SU-DHL-6 (cell line): ENCODE data around the gene NEGR1.

ENCODE experiments used
- H2AFZ ChIP-seq: fragments of 200-600 bp; sonication (generic); 2 replicates; pipeline ENCODE4 v1.6.1; 2014; ENCODE audit warnings: low read depth, mild to moderate bottlenecking, moderate library complexity, mixed read lengths, antibody characterized with exemption, low read length; ENCODE audit not compliant: severe bottlenecking
- H3F3A ChIP-seq: fragments of 200-600 bp; shearing (Covaris generic); 2 replicates; pipeline ENCODE4 v1.6.0; 2016; ENCODE audit warnings: antibody characterized with exemption, mild to moderate bottlenecking; ENCODE audit not compliant: insufficient read depth
- H3K27ac ChIP-seq: fragments of 200-600 bp; sonication (generic); 2 replicates; pipeline ENCODE4 v1.5.1; 2016; ENCODE audit warnings: low read depth, mild to moderate bottlenecking, low read length, moderate library complexity, mixed read lengths
- H3K27me3 ChIP-seq: fragments of 200-600 bp; sonication (generic), shearing (Covaris generic); 2 replicates; pipeline ENCODE4 v1.6.0; 2014; ENCODE audit warnings: mild to moderate bottlenecking, low read length
- H3K36me3 ChIP-seq: fragments of 200-600 bp; sonication (generic); 2 replicates; pipeline ENCODE4 v1.6.1; 2014; ENCODE audit warnings: mild to moderate bottlenecking, low read length, mixed read lengths
- H3K4me2 ChIP-seq: fragments of 300-600, 200-600 bp; shearing (Covaris generic), sonication (generic); 2 replicates; pipeline ENCODE4 v1.6.0; 2014; ENCODE audit warnings: low read length, low read depth, mild to moderate bottlenecking; ENCODE audit not compliant: poor library complexity, severe bottlenecking
- H3K4me3 ChIP-seq: fragments of 200-600 bp; sonication (generic); 2 replicates; pipeline ENCODE4 v1.5.1; 2014; ENCODE audit warnings: antibody characterized with exemption, low read length, mild to moderate bottlenecking, mixed read lengths; ENCODE audit not compliant: insufficient read depth, poor library complexity, severe bottlenecking
- H3K79me2 ChIP-seq: fragments of 200-600 bp; sonication (generic); 2 replicates; pipeline ENCODE4 v1.6.1; 2014; ENCODE audit warnings: mild to moderate bottlenecking, low read length, moderate library complexity; ENCODE audit not compliant: insufficient read depth
- H3K9ac ChIP-seq: fragments of 200-600 bp; sonication (generic); 2 replicates; pipeline ENCODE4 v1.7.0; 2014; ENCODE audit warnings: mild to moderate bottlenecking, low read length
- H3K9me2 ChIP-seq: fragments of 200-600 bp; sonication (generic); replicated peaks from 2 replicates; pipeline ENCODE4 v1.6.1; 2014; ENCODE audit warnings: low read length; ENCODE audit not compliant: insufficient read depth
- H3K9me3 ChIP-seq: fragments of 200-600 bp; sonication (generic); 2 replicates; pipeline ENCODE4 v1.6.1; 2014; ENCODE audit warnings: low read length, mixed read lengths; ENCODE audit not compliant: insufficient read depth
- H4K20me1 ChIP-seq: fragments of 200-600 bp; sonication (generic); 2 replicates; pipeline ENCODE4 v1.6.1; 2014; ENCODE audit warnings: low read depth, mild to moderate bottlenecking, antibody characterized with exemption, low read length, moderate library complexity, mixed read lengths
- CTCF ChIP-seq: fragments of 200-600 bp; sonication (generic); IDR thresholded peaks from one replicate; pipeline ENCODE4 v1.5.1; 2017; ENCODE audit warnings: antibody characterized with exemption, mild to moderate bottlenecking, low read length, moderate library complexity; ENCODE audit not compliant: insufficient read depth, poor library complexity, severe bottlenecking
- EZH2phosphoT487 ChIP-seq: fragments of 200-600 bp; sonication (generic), shearing (Covaris generic); conservative IDR thresholded peaks from 2 replicates; pipeline ENCODE4 v1.6.1; 2018; ENCODE audit warnings: mild to moderate bottlenecking, antibody characterized with exemption, low read length, moderate library complexity, mixed read lengths

Gene NEGR1

DNA sequence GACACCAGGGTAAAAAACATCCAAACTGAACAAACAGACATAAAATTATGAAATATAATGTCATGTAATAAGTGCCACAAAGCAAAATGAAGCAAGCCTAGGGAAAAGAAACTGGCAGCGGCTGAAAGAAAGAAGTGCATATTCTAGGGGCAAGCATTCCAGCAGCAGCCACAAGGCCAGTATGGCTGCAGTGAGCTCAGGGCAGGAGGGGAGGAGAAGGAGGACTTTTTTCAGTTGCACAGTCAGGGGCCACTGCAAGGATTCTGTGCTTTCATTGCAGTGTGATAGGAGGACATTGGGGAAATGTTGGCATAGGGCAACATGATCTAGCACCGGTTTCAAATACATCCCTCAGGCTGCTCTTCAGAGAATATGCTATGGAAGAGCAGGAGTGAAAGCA lies 263.8 kb downstream of the NEGR1 start:
- H3K79me2 ChIP-seq, result no peaks in the 10 kb centered on the region
- TF ChIP-seq CTCF (no peak), EZH2phosphoT487 (no peak)

DNA sequence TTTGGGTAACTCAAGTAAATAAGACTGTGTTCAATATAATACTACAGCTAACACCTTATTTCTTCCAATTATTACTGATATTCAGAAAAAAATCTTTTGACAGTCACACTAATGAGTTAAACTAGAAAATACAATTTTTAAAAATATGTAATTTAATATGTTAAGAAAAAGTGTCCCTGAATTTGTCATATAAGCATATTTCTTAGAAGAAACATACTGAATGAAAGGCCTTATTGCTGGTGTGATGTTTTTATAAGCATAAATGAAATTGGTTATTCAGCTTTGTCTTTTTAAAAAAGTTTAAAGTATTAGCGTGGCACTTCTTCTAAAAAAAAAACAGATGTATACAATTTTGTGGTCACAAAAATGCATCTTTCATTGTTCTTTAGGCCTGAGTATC lies 267.3 kb downstream of the NEGR1 start:
- Histone ChIP-seq H3K79me2 (no peaks in the 10 kb centered on the region), H3K9me3 (no peaks in the 10 kb centered on the region), H3K4me3 (no peak overlapping the region), H3K36me3 (no peaks in the 10 kb centered on the region), H3K9me2 (no peaks in the 10 kb centered on the region), H3K27me3 (no peaks in the 10 kb centered on the region), H3K4me2 (no peak overlapping the region), H3K27ac (no peak overlapping the region), H4K20me1 (no peaks in the 10 kb centered on the region), H3F3A (no peaks in the 10 kb centered on the region), H2AFZ (no peak overlapping the region), H3K9ac (no peak overlapping the region)
- TF ChIP-seq CTCF (no peak), EZH2phosphoT487 (no peak)

More for the DNA sequence above, 263.8 kb downstream of the NEGR1 start:
- no peaks in the 10 kb centered on the region for H4K20me1 ChIP-seq
- H3K9me2 ChIP-seq, result no peaks in the 10 kb centered on the region
- no peak overlapping the region for H3K4me2 ChIP-seq
- H3K27me3 ChIP-seq, result no peaks in the 10 kb centered on the region
- H3K27ac ChIP-seq, result no peak overlapping the region
- H3K9me3 ChIP-seq, result no peaks in the 10 kb centered on the region
- H2AFZ ChIP-seq, result no peak overlapping the region
- H3K4me3 ChIP-seq, result no peak overlapping the region
- H3K9ac ChIP-seq, result no peak overlapping the region
- H3K36me3 ChIP-seq, result no peaks in the 10 kb centered on the region
- H3F3A ChIP-seq, result no peaks in the 10 kb centered on the region

GRCh38 chr1:72013161-72013560 lies 269.2 kb downstream of the NEGR1 start:
- no peaks in the 10 kb centered on the region for H3K36me3 ChIP-seq
- H3K27ac ChIP-seq, result no peak overlapping the region
- H3K79me2 ChIP-seq, result no peaks in the 10 kb centered on the region
- H2AFZ ChIP-seq, result no peak overlapping the region
- no peak overlapping the region for H3K9ac ChIP-seq
- no peak overlapping the region for H3K4me3 ChIP-seq
- TF ChIP-seq EZH2phosphoT487, result no peak
- no peak for TF ChIP-seq CTCF
- no peak overlapping the region for H3K4me2 ChIP-seq
- H3K9me2 ChIP-seq, result no peaks in the 10 kb centered on the region
- no peaks in the 10 kb centered on the region for H3F3A ChIP-seq
- H3K9me3 ChIP-seq, result no peaks in the 10 kb centered on the region
- H4K20me1 ChIP-seq, result no peaks in the 10 kb centered on the region
- H3K27me3 ChIP-seq, result no peaks in the 10 kb centered on the region
